CD4-positive, alpha-beta memory T cell (primary cell): ENCODE results near the gene FBXO24. TPM values are rescaled to one million over a fixed set of nuclear protein-coding genes. Genes with fewer than 3 reads are reported as not detected.

ENCODE experiments used
- CTCF ChIA-PET: fragments of 350-600 bp; sonication (Branson Sonifier 250); formaldehyde crosslinking; loops from one replicate; lab custom pipeline; 2021; ENCODE audit warnings: inconsistent platforms; ENCODE audit not compliant: partially characterized antibody; lab: Charles Lee
- POLR2A ChIA-PET: fragments of 350-600 bp; sonication (Branson Sonifier 250); formaldehyde crosslinking; loops from one replicate; lab custom pipeline; 2021; ENCODE audit not compliant: partially characterized antibody; lab: Charles Lee
- DNase-seq, 5 donors: peaks; one replicate each; pipeline versions ENCODE4 v3.0.0 to v3.0.0-alpha.2; 2020 to 2022; ENCODE audit warnings: mixed read lengths in 1 of 5
- H3K27ac ChIP-seq: one replicate; pipeline ENCODE4 v1.7.0; 2013; ENCODE audit warnings: low read depth, low read length
- H3K27me3 ChIP-seq: 2 replicates; pipeline ENCODE4 v1.7.0; 2013; ENCODE audit warnings: mild to moderate bottlenecking, low read length, moderate library complexity; ENCODE audit not compliant: insufficient read depth
- H3K36me3 ChIP-seq: 2 replicates; pipeline ENCODE4 v1.7.0; 2013; ENCODE audit warnings: mild to moderate bottlenecking, low read length, moderate library complexity; ENCODE audit not compliant: insufficient read depth
- H3K4me1 ChIP-seq: 2 replicates; pipeline ENCODE4 v1.7.0; 2013; ENCODE audit warnings: mild to moderate bottlenecking, low read length, moderate library complexity; ENCODE audit not compliant: insufficient read depth
- H3K4me3 ChIP-seq, 2 donors: one replicate each; pipeline ENCODE4 v1.7.0; 2013; ENCODE audit warnings: low read length in 2 of 2, mild to moderate bottlenecking in 1 of 2
- H3K9me3 ChIP-seq, 2 donors: one replicate each; pipeline ENCODE4 v1.7.0; 2013; ENCODE audit warnings: low read length in 2 of 2, control low read depth in 1 of 2; ENCODE audit not compliant: control insufficient read depth in 1 of 2
- H3K27ac Mint-ChIP-seq, 7 donors: one replicate each; pipeline ENCODE4 v1.8.0; 2020 to 2021; ENCODE audit warnings: mixed read lengths in 7 of 7, mild to moderate bottlenecking in 6 of 7, inconsistent platforms in 3 of 7, moderate library complexity in 3 of 7
- H3K27me3 Mint-ChIP-seq, 2 donors: one replicate each; pipeline ENCODE4 v1.8.0; 2020 to 2021; ENCODE audit warnings: mixed read lengths in 2 of 2
- H3K36me3 Mint-ChIP-seq, 2 donors: one replicate each; pipeline ENCODE4 v1.8.0; 2020 to 2021; ENCODE audit warnings: mixed read lengths in 2 of 2, inconsistent platforms in 1 of 2, mild to moderate bottlenecking in 1 of 2
- H3K4me1 Mint-ChIP-seq, 4 donors: one replicate each; pipeline ENCODE4 v1.8.0; 2020 to 2021; ENCODE audit warnings: mixed read lengths in 4 of 4, mild to moderate bottlenecking in 1 of 4
- H3K4me3 Mint-ChIP-seq, 8 donors: one replicate each; pipeline ENCODE4 v1.8.0; 2020 to 2021; ENCODE audit warnings: mixed read lengths in 8 of 8, mild to moderate bottlenecking in 7 of 8, moderate library complexity in 6 of 8, inconsistent platforms in 3 of 8
- H3K9me3 Mint-ChIP-seq, 8 donors: one replicate each; pipeline ENCODE4 v1.8.0; 2020 to 2021; ENCODE audit warnings: mixed read lengths in 8 of 8, mild to moderate bottlenecking in 5 of 8, inconsistent platforms in 3 of 8, moderate library complexity in 1 of 8
- intact Hi-C: fragments of 100-400 bp; cut with micrococcal nuclease; formaldehyde crosslinking; loops from one replicate; pipeline ENCODE4 v1.15.1; 2023
- polyA plus RNA-seq, 2 donors: library from polyadenylated mRNA; unstranded; fragments of 300-500 nt; fragmentation: Illumina TruSeq; gene quantifications; one replicate each; pipeline ENCODE4 v1.2.3, GENCODE V29; 2021
- total RNA-seq, 2 experiments: library from RNA; stranded (reverse); gene quantifications; one replicate each; pipeline ENCODE4 v1.2.3, GENCODE V29; 2021

Gene FBXO24
- total and polyA plus RNA-seq, 4 experiments from 2014 or later: 0.36 to 2.1 (median 1.2) TPM

DNA sequence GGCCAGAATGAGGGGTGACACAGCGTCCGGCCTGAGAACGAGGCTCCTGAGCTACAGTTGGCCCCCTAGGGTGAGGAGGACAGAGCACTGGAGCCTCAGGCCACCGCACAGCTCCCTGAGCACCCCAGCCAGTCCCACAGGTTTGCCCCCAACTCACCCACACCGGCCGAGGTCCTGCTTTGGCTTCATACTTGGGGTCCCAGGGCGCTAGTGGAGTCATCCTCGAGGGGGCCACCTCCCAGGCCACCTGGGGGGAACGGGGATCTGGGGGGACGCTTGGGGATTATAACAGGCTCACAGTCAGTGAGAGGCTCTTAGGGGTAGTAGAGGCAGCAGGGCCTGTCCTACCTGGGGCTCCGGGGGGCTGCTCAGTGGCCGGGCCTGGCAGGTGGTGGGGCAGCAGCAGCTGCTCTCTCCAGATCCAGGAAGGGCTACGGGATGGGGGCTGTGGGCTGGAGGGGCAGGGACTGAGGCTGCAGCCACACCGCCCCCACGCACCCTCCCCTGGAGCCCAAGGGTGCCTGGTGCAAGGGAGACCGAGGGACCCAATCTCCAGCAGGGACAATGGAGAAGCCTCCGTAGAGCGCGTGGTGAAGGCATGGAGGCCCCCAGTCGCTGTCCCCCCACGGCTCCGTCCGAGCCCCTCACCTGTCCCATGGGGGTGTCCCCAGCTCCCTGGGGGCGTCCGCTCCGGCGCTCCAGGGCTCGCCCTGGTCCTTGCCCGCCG, 13.0 kb upstream of the FBXO24 start:
- no peak for DNase-seq
- H3K36me3 ChIP-seq: peaks cover 36% of the 10 kb centered on the region
- Mint-ChIP-seq H3K27ac (no peak overlapping the region), H3K4me1 (peaks cover 14 to 45% (median 19%) of the 10 kb centered on the region in 4 donors), H3K4me3 (no peak overlapping the region), H3K27me3 (no peaks in the 10 kb centered on the region), H3K36me3 (peaks cover 4 to 31% of the 10 kb centered on the region in 2 donors), H3K9me3 (peaks cover 0 to 2% (median 0%) of the 10 kb centered on the region in 8 donors)
- intact Hi-C loops: no loop called here
- H3K4me3 ChIP-seq: no peak overlapping the region
- no peak overlapping the region for H3K27ac ChIP-seq
- ChIA-PET POLR2A (interaction anchor here (1.0 to 12.1 kb wide), 2 partner anchors 13 to 29 kb away, joined by 3 to 307 read pairs; partner anchors contain the start of genes FBXO24, LRCH4 and PCOLCE), CTCF (interaction anchor here (1.4 kb wide), 1 partner anchor 132 kb away, joined by 3 read pairs; the partner anchor contains the start of gene POP7)
- H3K9me3 ChIP-seq: no peaks in the 10 kb centered on the region
- H3K4me1 ChIP-seq: peaks cover 30% of the 10 kb centered on the region
- no peaks in the 10 kb centered on the region for H3K27me3 ChIP-seq

DNA sequence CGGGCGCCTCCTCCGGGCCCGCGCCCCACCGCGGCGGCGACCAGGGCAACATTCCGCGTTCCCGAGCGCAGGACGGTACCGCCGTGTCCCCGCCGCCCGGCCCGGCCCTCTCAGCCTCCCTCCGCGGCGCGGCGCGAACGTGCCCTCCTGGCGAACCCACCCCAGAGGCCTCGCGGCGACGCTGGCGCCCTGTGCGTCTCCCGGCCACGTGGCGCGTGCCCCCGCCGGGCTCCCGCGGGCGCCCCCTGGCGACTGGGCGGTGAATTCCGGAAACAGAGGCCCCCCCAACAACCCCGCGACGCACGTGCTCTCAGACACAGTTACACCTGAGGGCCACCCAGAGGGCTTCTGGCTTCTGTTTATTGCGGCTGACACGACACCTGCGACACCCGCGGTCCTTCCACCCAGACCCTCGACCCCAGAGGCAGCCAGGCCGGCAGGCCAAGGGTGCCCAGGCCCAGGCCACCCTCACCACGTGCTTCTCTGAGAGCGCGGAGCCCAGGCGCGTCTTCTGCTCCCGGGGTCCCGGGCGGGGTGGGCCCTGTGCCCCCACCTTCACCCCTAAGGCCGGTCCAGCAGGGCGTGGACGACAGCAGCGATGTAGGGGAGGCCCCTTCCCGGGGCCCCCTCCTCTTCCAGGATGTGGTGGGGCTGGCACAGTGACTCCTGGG, 12.3 kb upstream of the FBXO24 start, which contains the start of gene SAP25:
SAP25 (minus strand) TSS at position 210 of the 671 bp plus-strand sequence; CDS start at position 52, 158 bp downstream.
- no peaks in the 10 kb centered on the region for H3K27me3 Mint-ChIP-seq
- ChIA-PET CTCF (interaction anchor here (0.9 kb wide), 1 partner anchor 10 kb away, joined by 3 read pairs; no protein-coding TSS in a partner anchor), POLR2A (interaction anchor here (12.1 kb wide), 1 partner anchor 12 kb away, joined by 307 read pairs; the partner anchor contains the start of genes FBXO24 and LRCH4)
- H3K9me3 Mint-ChIP-seq: peaks cover 0 to 2% (median 0%) of the 10 kb centered on the region in 8 donors
- H3K4me1 ChIP-seq: peaks cover 26% of the 10 kb centered on the region
- intact Hi-C loops: no loop called here
- H3K4me3 Mint-ChIP-seq: no peak within 1 kb of the TSS
- peaks cover 43% of the 10 kb centered on the region for H3K36me3 ChIP-seq
- no peak within 1 kb of the TSS for H3K27ac ChIP-seq
- H3K9me3 ChIP-seq: no peaks in the 10 kb centered on the region
- H3K36me3 Mint-ChIP-seq: peaks cover 6 to 32% of the 10 kb centered on the region in 2 donors
- H3K27ac Mint-ChIP-seq: peak within 1 kb of the TSS in 1 of 7 donors; percentile 57
- peaks cover 11 to 40% (median 14%) of the 10 kb centered on the region in 4 donors for H3K4me1 Mint-ChIP-seq
- no peak for DNase-seq
- no peaks in the 10 kb centered on the region for H3K27me3 ChIP-seq
- H3K4me3 ChIP-seq: no peak within 1 kb of the TSS

GRCh38 chr7:100574362-100575205, 11.5 kb upstream of the FBXO24 start:
- no peak for DNase-seq
- POLR2A ChIA-PET: interaction anchor here (12.1 kb wide), 1 partner anchor 12 kb away, joined by 307 read pairs; the partner anchor contains the start of genes FBXO24 and LRCH4
- Mint-ChIP-seq H3K4me3 (no peak overlapping the region), H3K27me3 (no peaks in the 10 kb centered on the region), H3K4me1 (peaks cover 6 to 36% (median 7%) of the 10 kb centered on the region in 4 donors), H3K9me3 (peaks cover 0 to 2% (median 0%) of the 10 kb centered on the region in 8 donors), H3K27ac (peak overlapping the region in 2 of 7 donors; percentile 3 to 17), H3K36me3 (peaks cover 9 to 35% of the 10 kb centered on the region in 2 donors)
- intact Hi-C loops: no loop called here
- no peaks in the 10 kb centered on the region for H3K9me3 ChIP-seq
- H3K27ac ChIP-seq: no peak overlapping the region
- H3K36me3 ChIP-seq: peaks cover 48% of the 10 kb centered on the region
- CTCF ChIA-PET: interaction anchor here (0.9 kb wide), 1 partner anchor 11 kb away, joined by 3 read pairs; no protein-coding TSS in a partner anchor
- H3K4me1 ChIP-seq: peaks cover 19% of the 10 kb centered on the region
- H3K27me3 ChIP-seq: no peaks in the 10 kb centered on the region
- no peak overlapping the region for H3K4me3 ChIP-seq

- H3K36me3 ChIP-seq: peaks cover 54% of the 10 kb centered on the region
- H3K4me1 ChIP-seq: peaks cover 12% of the 10 kb centered on the region
- Mint-ChIP-seq H3K36me3 (peaks cover 9 to 37% of the 10 kb centered on the region in 2 donors), H3K4me3 (no peak overlapping the region), H3K4me1 (peaks cover 5 to 34% (median 6%) of the 10 kb centered on the region in 4 donors), H3K9me3 (peaks cover 0 to 2% (median 0%) of the 10 kb centered on the region in 8 donors), H3K27me3 (no peaks in the 10 kb centered on the region), H3K27ac (no peak overlapping the region)
- H3K9me3 ChIP-seq: no peaks in the 10 kb centered on the region
- no peaks in the 10 kb centered on the region for H3K27me3 ChIP-seq
- DNase-seq: no peak
- ChIA-PET CTCF (no interaction called here), POLR2A (no interaction called here)
- no peak overlapping the region for H3K4me3 ChIP-seq
- no peak overlapping the region for H3K27ac ChIP-seq
- intact Hi-C loops: no loop called here
Measured at GRCh38 chr7:100575206-100575631, 10.9 kb upstream of the FBXO24 start.

GRCh38 chr7:100575746-100576383, 10.3 kb upstream of the FBXO24 start:
- Histone ChIP-seq H3K27me3 (no peaks in the 10 kb centered on the region), H3K4me1 (peaks cover 10% of the 10 kb centered on the region), H3K36me3 (peaks cover 60% of the 10 kb centered on the region), H3K4me3 (no peak overlapping the region), H3K27ac (no peak overlapping the region), H3K9me3 (no peaks in the 10 kb centered on the region)
- intact Hi-C loops: no loop called here
- POLR2A ChIA-PET: interaction anchor here (0.7 to 2.9 kb wide), 4 partner anchors 10 to 116 kb away, joined by 3 to 20 read pairs (median 4); partner anchors contain the start of genes FBXO24, LRCH4 and MOSPD3
- H3K27ac Mint-ChIP-seq: peak overlapping the region in 1 of 7 donors; percentile 13
- DNase-seq: no peak
- CTCF ChIA-PET: interaction anchor here (2.4 kb wide), 1 partner anchor 12 kb away, joined by 13 read pairs; no protein-coding TSS in a partner anchor
- H3K4me1 Mint-ChIP-seq: peaks cover 4 to 28% (median 6%) of the 10 kb centered on the region in 4 donors
- no peaks in the 10 kb centered on the region for H3K27me3 Mint-ChIP-seq
- no peak overlapping the region for H3K4me3 Mint-ChIP-seq
- peaks cover 0 to 2% (median 0%) of the 10 kb centered on the region in 8 donors for H3K9me3 Mint-ChIP-seq
- peaks cover 9 to 37% of the 10 kb centered on the region in 2 donors for H3K36me3 Mint-ChIP-seq

GRCh38 chr7:100576384-100576993, 9.6 kb upstream of the FBXO24 start:
- peaks cover 67% of the 10 kb centered on the region for H3K36me3 ChIP-seq
- H3K4me3 ChIP-seq: no peak overlapping the region
- no peaks in the 10 kb centered on the region for H3K9me3 ChIP-seq
- Mint-ChIP-seq H3K4me1 (peaks cover 4 to 21% (median 7%) of the 10 kb centered on the region in 4 donors), H3K36me3 (peaks cover 9 to 37% of the 10 kb centered on the region in 2 donors), H3K9me3 (peaks cover 0 to 2% (median 0%) of the 10 kb centered on the region in 8 donors), H3K4me3 (peak overlapping the region in 1 of 8 donors; percentile 51), H3K27me3 (no peaks in the 10 kb centered on the region), H3K27ac (peak overlapping the region in 2 of 7 donors; percentile 13 to 42)
- CTCF ChIA-PET: interaction anchor here (2.4 kb wide), 1 partner anchor 12 kb away, joined by 13 read pairs; no protein-coding TSS in a partner anchor
- H3K27ac ChIP-seq: no peak overlapping the region
- peaks cover 10% of the 10 kb centered on the region for H3K4me1 ChIP-seq
- DNase-seq: no peak
- POLR2A ChIA-PET: interaction anchor here (0.7 to 2.9 kb wide), 4 partner anchors 10 to 116 kb away, joined by 3 to 20 read pairs (median 4); partner anchors contain the start of genes FBXO24, LRCH4 and MOSPD3
- intact Hi-C loops: no loop called here
- no peaks in the 10 kb centered on the region for H3K27me3 ChIP-seq
